ENCODE measurements around the gene STAT1. TPM values are rescaled to one million over a fixed set of nuclear protein-coding genes. Genes with fewer than 3 reads are reported as not detected.

Gene STAT1
- 63.6 and 66.3 TPM in 2 replicates for total RNA-seq

DNA sequence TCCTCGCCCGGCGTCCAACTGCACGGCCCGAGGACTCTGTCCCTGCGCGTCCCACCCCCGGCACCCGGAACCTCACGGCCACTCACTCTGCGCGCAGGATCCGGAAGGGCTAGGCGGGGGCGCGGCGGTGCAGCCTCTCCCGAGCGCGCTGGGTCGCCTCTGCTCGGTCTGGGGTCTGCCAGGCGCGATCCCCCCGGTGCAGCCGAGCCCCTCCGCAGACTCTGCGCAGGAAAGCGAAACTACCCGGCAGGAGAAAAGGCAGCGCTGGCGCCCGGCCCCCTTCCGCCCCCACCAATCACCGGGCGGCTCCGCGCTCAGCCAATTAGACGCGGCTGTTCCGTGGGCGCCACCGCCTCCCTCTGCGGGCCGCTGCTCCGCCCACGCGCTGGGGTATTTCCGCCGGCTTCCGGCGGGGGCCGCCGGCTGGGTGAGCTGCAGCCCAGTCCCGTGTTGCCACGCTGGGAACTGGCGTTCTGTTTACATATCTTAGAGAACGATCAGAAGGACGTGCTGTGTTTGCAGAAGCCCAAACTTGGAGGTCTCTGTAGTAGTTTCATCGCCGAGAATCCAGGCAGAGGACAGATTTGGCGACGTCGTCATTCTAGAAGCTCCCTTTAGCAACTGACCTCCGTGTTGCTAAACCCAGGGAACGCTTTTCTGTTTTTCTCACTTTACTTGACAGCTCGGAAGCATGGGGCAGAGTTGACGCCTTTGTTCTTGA lies at the start of gene STAT1:
Gene STAT1 (minus strand): TSS at position 240 of the 721 bp plus-strand sequence. CDS start 4,168 bp downstream, outside the sequence.
- no peaks in the 10 kb centered on the region for H3K27me3 ChIP-seq (ENCODE audit: control insufficient read depth, insufficient read depth, low read length)
- DNase-seq (ENCODE audit: low read depth) = no peak
- peak within 1 kb of the TSS; percentile 91 for H3K4me3 ChIP-seq (ENCODE audit: low read depth, low read length)
- H3K36me3 ChIP-seq (ENCODE audit: control insufficient read depth, insufficient read depth, low read length) = no peaks in the 10 kb centered on the region
- TF ChIP-seq, protein P1, sequence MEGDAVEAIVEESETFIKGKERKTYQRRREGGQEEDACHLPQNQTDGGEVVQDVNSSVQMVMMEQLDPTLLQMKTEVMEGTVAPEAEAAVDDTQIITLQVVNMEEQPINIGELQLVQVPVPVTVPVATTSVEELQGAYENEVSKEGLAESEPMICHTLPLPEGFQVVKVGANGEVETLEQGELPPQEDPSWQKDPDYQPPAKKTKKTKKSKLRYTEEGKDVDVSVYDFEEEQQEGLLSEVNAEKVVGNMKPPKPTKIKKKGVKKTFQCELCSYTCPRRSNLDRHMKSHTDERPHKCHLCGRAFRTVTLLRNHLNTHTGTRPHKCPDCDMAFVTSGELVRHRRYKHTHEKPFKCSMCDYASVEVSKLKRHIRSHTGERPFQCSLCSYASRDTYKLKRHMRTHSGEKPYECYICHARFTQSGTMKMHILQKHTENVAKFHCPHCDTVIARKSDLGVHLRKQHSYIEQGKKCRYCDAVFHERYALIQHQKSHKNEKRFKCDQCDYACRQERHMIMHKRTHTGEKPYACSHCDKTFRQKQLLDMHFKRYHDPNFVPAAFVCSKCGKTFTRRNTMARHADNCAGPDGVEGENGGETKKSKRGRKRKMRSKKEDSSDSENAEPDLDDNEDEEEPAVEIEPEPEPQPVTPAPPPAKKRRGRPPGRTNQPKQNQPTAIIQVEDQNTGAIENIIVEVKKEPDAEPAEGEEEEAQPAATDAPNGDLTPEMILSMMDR (IDR thresholded peaks at IDR 0.05; ENCODE audit: insufficient read depth, low read length, poor library complexity, severe bottlenecking) = no peak

DNA sequence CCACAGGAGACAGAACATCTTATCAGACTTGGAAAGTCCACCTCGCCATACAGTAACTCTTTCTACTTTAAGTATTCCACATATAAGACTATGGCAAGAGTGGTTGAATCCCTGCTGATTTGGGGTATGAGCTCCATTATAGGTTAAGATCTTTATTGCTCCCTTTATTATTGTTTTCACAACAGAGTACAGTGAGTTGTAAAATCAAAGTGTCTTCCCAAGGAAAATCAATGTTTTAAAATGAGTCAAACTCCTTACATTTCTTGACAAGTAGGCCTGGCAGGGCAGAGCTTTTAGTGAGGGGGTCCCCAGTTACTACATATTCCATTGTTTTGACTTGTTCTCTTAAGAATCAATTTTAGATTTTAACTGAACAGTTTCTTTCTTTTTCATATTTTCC lies 49.6 kb upstream of the STAT1 start:
- TF ChIP-seq, protein P1 (IDR thresholded peaks at IDR 0.05; ENCODE audit: insufficient read depth, low read length, poor library complexity, severe bottlenecking) = no peak
- Histone ChIP-seq H3K36me3 (ENCODE audit: control insufficient read depth, insufficient read depth, low read length) (no peaks in the 10 kb centered on the region), H3K4me3 (ENCODE audit: low read depth, low read length) (no peak overlapping the region), H3K27me3 (ENCODE audit: control insufficient read depth, insufficient read depth, low read length) (no peaks in the 10 kb centered on the region)
- no peak for DNase-seq (ENCODE audit: low read depth)

DNA sequence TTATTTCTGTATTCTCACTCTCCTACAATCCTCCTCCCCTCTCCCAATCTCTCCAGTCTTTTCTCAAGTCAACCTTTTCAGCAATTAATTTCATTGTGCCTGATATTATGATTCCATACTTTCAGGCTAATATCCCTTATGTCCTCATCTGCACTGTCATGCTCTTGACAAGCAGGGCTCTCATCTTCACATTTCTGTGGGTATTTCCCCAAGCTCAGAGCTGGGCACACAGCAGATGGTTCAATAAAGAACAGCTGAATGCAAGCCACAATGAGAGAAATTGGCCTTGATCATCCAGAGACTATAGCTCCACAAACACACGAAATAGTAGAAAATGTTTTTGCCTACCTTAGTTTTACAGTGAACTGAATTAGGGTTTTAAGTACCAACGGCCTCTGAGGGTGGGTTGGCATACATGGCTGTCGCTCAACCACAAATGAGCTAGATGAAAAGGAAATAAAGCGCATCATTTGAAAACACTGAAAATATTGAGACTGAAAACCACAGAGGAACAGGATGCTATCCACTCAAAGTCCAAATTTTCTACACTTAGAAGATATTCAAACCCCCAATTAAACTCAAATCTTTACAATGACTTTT lies 47.5 kb upstream of the STAT1 start:
- no peak overlapping the region for H3K4me3 ChIP-seq (ENCODE audit: low read depth, low read length)
- TF ChIP-seq, protein P1 (IDR thresholded peaks at IDR 0.05; ENCODE audit: insufficient read depth, low read length, poor library complexity, severe bottlenecking) = no peak

DNA sequence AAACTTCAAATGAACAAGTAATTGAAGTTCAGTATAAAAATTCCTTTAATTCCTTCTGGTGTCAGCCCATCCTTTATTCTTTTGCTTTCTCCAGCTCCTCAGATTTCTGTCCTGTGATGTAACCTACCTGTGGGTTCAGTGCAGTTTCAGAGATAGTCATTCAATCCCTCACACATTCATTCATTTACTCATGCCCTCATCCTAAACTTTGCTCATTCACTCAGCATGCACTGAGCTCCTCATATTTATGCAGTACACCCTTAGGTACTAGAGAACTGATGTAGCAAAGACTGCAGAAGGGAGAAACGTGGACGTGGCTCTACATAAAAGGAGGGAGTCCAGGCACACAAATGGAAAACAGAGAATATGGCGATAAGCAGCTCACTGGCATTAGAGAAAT lies 45.3 kb upstream of the STAT1 start:
- no peak overlapping the region for H3K4me3 ChIP-seq (ENCODE audit: low read depth, low read length)
- TF ChIP-seq, protein P1 (IDR thresholded peaks at IDR 0.05; ENCODE audit: insufficient read depth, low read length, poor library complexity, severe bottlenecking) = no peak
- H3K36me3 ChIP-seq (ENCODE audit: control insufficient read depth, insufficient read depth, low read length) = no peaks in the 10 kb centered on the region
- no peak for DNase-seq (ENCODE audit: low read depth)
- H3K27me3 ChIP-seq (ENCODE audit: control insufficient read depth, insufficient read depth, low read length) = no peaks in the 10 kb centered on the region

More for the DNA sequence above, 47.5 kb upstream of the STAT1 start:
- Histone ChIP-seq H3K27me3 (ENCODE audit: control insufficient read depth, insufficient read depth, low read length) (no peaks in the 10 kb centered on the region), H3K36me3 (ENCODE audit: control insufficient read depth, insufficient read depth, low read length) (no peaks in the 10 kb centered on the region)
- no peak for DNase-seq (ENCODE audit: low read depth)

DNA sequence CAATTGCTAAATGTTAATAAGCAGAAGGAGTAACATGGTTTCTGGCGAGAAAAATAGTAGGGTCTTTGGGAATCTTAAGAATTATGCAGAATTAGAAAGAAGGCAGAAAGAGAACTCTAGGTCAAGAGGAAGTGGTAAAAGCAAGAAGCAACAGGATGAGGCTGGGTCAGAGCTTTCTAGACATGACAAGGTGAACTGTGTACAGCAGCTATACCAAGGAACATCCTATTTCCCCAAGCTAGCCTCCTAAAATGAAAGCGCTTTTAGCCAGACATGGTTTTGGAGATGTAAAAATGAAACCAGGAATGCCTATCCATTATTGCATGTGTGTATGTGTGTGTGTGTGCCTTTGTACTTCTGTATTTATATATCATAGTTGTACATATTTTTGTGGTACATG lies 42.3 kb upstream of the STAT1 start:
- no peak for DNase-seq (ENCODE audit: low read depth)
- no peaks in the 10 kb centered on the region for H3K27me3 ChIP-seq (ENCODE audit: control insufficient read depth, insufficient read depth, low read length)
- TF ChIP-seq, protein P1 (IDR thresholded peaks at IDR 0.05; ENCODE audit: insufficient read depth, low read length, poor library complexity, severe bottlenecking) = no peak

More for the DNA sequence above, 42.3 kb upstream of the STAT1 start:
- Histone ChIP-seq H3K36me3 (ENCODE audit: control insufficient read depth, insufficient read depth, low read length) (no peaks in the 10 kb centered on the region), H3K4me3 (ENCODE audit: low read depth, low read length) (no peak overlapping the region)
